ENCODE data around the gene TIAL1. TPM values are rescaled to one million over a fixed set of nuclear protein-coding genes. Genes with fewer than 3 reads are reported as not detected.

The TIAL1 gene
- total and polyA plus RNA-seq, 2 of the 13 experiments (the other 11 are each of a cell fraction or from before 2014, with no cell fraction given) = 31.5 to 148 TPM

DNA sequence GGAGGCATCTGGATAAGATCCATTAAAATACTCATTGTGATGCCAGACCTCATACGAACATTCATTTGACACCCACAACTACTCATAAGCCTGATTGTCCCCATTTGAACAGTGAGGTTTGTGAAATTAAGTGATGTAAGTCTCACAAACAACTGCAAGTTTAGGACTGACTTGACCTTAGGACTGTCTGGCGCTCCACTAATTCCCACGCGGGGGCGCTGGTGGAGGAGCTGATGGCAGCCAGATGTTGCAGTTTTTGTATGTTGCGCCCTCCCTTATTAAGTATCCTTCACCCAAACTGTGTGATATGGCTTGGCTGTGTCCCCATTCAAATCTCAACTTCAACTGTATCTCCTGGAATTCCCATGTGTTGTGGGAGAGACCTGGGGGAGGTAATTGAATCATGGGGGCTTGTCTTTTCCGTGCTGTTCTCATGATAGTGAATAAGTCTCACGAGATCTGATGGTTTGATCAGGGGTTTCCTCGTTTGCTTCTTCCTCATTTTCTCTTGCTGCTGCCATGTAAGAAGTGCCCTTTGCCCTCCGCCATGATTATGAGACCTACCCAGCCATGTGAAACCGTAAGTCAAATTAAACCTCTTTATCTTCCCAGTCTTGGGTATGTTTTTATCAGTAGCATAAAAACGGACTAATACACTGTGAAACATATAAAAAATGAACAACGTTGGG lies 20.3 kb upstream of the TIAL1 start:
- no TSS peak for BruUV-seq (replicated peaks)
- no peak overlapping the region; the same call in 1 of the 2 replicates for H3K9ac ChIP-seq (ENCODE audit: insufficient read depth, low read depth, low read length)
- no peaks in the 10 kb centered on the region for H3K36me3 ChIP-seq (replicated peaks in 1 of 2; ENCODE audit: control insufficient read depth in 1 of 2, insufficient read depth in 2 of 2, low read length in 2 of 2)
- no peaks in the 10 kb centered on the region for H3K9me3 ChIP-seq (ENCODE audit: low read length)
- no peak overlapping the region for H3K27ac ChIP-seq (ENCODE audit: extremely low read length, insufficient read depth, low read length)
- ChIA-PET POLR2A (interaction anchor here (0.9 to 1.2 kb wide), 4 partner anchors 20 to 70 kb away, joined by 3 to 4 read pairs (median 4); partner anchors contain the start of genes BAG3 and TIAL1), CTCF (ENCODE audit: low intra/inter-chr PET ratio, low total read pairs) (no interaction called here)
- H3K79me2 ChIP-seq (ENCODE audit: insufficient read depth, low read length) = no peaks in the 10 kb centered on the region
- no peak overlapping the region for H3K4me3 ChIP-seq (replicated peaks in 1 of 3; ENCODE audit: insufficient read depth in 1 of 3, low read depth in 2 of 3, low read length in 3 of 3)
- 49% methylated on average over 8 of the region's 13 CpGs for WGBS (ENCODE audit: low lambda C conversion rate)
- no peaks in the 10 kb centered on the region for H4K20me1 ChIP-seq (ENCODE audit: insufficient read depth, low read length)
- ATAC-seq (peak; percentile 79), DNase-seq (ENCODE audit: low spot score) (peak; percentile 50), FAIRE-seq (peak; percentile 76)
- peaks cover 0 to 3% of the 10 kb centered on the region in 2 experiments; a peak in 1 of 5 replicates for H3K27me3 ChIP-seq (ENCODE audit: control insufficient read depth in 1 of 2, insufficient read depth in 2 of 2, low read length in 2 of 2)
- H2AFZ ChIP-seq (ENCODE audit: low read length) = no peak overlapping the region
- peak overlapping the region; percentile 19; the same call in 1 of the 2 replicates for H3K4me2 ChIP-seq (ENCODE audit: low read depth, low read length)
- H3K4me1 ChIP-seq (ENCODE audit: insufficient read depth, low read length) = peaks cover 52% of the 10 kb centered on the region
- intact Hi-C loops (cut with micrococcal nuclease; ENCODE audit: unreplicated experiment) = loop anchor here (2.0 to 10.0 kb wide), 3 partner anchors 34 to 242 kb away; partner anchors contain the start of gene BAG3
- in situ Hi-C loops (cut with HindIII; ENCODE audit: extremely low pct_ligation_motif_present, low pct_unique_long_range_greater_than_20kb) = no loop called here
- no peak for TF ChIP-seq HMGA1 (CRISPR knock-in tag; conservative IDR thresholded peaks at IDR 0.05)
- TF ChIP-seq POLR2G (IDR thresholded peaks at IDR 0.05; ENCODE audit: low read depth, low read length) = peak; percentile 37; the same call in 1 of the 2 replicates
- TF ChIP-seq GATAD2A (CRISPR knock-in tag; IDR thresholded peaks at IDR 0.05) = 0 out of 2 replicates have a peak, but pooled peaks have one; percentile 32
- TF ChIP-seq SALL1 (CRISPR knock-in tag; IDR thresholded peaks at IDR 0.05) = peak; percentile 57
- TF ChIP-seq ZNF430 (CRISPR knock-in tag; IDR thresholded peaks at IDR 0.05) = no peak
- 0 out of 2 replicates have a peak, but pooled peaks have one; percentile 4 for TF ChIP-seq CEBPB (IDR thresholded peaks at IDR 0.05; ENCODE audit: borderline replicate concordance, low read depth, low read length)
- peak; percentile 59; the same call in 1 of the 2 replicates for TF ChIP-seq RAD21 (CRISPR knock-in tag; IDR thresholded peaks at IDR 0.05)
- TF ChIP-seq, protein P1, sequence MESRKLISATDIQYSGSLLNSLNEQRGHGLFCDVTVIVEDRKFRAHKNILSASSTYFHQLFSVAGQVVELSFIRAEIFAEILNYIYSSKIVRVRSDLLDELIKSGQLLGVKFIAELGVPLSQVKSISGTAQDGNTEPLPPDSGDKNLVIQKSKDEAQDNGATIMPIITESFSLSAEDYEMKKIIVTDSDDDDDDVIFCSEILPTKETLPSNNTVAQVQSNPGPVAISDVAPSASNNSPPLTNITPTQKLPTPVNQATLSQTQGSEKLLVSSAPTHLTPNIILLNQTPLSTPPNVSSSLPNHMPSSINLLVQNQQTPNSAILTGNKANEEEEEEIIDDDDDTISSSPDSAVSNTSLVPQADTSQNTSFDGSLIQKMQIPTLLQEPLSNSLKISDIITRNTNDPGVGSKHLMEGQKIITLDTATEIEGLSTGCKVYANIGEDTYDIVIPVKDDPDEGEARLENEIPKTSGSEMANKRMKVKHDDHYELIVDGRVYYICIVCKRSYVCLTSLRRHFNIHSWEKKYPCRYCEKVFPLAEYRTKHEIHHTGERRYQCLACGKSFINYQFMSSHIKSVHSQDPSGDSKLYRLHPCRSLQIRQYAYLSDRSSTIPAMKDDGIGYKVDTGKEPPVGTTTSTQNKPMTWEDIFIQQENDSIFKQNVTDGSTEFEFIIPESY (CRISPR knock-in tag; IDR thresholded peaks at IDR 0.05) = 0 out of 2 replicates have a peak, but pooled peaks have one; percentile 59
- TF ChIP-seq SAP130 (CRISPR knock-in tag; IDR thresholded peaks at IDR 0.05; ENCODE audit: low read depth) = 0 out of 2 replicates have a peak, but pooled peaks have one; percentile 13
- peak; percentile 51; the same call in 1 of the 2 replicates for TF ChIP-seq REPIN1 (CRISPR knock-in tag; IDR thresholded peaks at IDR 0.05; ENCODE audit: borderline replicate concordance, low read depth)
- peak; percentile 31; the same call in 1 of the 2 replicates for TF ChIP-seq NR2F6 (IDR thresholded peaks at IDR 0.05)
- peak; percentile 32; the same call in 1 of the 2 replicates for TF ChIP-seq NR2F6 (CRISPR knock-in tag; IDR thresholded peaks at IDR 0.05)
- TF ChIP-seq, protein P2, sequence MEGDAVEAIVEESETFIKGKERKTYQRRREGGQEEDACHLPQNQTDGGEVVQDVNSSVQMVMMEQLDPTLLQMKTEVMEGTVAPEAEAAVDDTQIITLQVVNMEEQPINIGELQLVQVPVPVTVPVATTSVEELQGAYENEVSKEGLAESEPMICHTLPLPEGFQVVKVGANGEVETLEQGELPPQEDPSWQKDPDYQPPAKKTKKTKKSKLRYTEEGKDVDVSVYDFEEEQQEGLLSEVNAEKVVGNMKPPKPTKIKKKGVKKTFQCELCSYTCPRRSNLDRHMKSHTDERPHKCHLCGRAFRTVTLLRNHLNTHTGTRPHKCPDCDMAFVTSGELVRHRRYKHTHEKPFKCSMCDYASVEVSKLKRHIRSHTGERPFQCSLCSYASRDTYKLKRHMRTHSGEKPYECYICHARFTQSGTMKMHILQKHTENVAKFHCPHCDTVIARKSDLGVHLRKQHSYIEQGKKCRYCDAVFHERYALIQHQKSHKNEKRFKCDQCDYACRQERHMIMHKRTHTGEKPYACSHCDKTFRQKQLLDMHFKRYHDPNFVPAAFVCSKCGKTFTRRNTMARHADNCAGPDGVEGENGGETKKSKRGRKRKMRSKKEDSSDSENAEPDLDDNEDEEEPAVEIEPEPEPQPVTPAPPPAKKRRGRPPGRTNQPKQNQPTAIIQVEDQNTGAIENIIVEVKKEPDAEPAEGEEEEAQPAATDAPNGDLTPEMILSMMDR (CRISPR knock-in tag; IDR thresholded peaks at IDR 0.05) = peak; percentile 79
- TF ChIP-seq PLRG1 (conservative IDR thresholded peaks at IDR 0.05) = no peak
- TF ChIP-seq, protein P3, sequence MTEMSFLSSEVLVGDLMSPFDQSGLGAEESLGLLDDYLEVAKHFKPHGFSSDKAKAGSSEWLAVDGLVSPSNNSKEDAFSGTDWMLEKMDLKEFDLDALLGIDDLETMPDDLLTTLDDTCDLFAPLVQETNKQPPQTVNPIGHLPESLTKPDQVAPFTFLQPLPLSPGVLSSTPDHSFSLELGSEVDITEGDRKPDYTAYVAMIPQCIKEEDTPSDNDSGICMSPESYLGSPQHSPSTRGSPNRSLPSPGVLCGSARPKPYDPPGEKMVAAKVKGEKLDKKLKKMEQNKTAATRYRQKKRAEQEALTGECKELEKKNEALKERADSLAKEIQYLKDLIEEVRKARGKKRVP (CRISPR knock-in tag; IDR thresholded peaks at IDR 0.05) = 0 out of 4 replicates have a peak, but pooled peaks of 1 of the 2 experiments have one; percentile 30
- peak; percentile 81 for TF ChIP-seq SMC3 (IDR thresholded peaks at IDR 0.05; ENCODE audit: low read length)
- TF ChIP-seq, protein P4, sequence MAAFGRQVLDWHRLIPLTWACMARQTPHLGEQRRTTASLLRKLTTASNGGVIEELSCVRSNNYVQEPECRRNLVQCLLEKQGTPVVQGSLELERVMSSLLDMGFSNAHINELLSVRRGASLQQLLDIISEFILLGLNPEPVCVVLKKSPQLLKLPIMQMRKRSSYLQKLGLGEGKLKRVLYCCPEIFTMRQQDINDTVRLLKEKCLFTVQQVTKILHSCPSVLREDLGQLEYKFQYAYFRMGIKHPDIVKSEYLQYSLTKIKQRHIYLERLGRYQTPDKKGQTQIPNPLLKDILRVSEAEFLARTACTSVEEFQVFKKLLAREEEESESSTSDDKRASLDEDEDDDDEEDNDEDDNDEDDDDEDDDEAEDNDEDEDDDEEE (CRISPR knock-in tag; IDR thresholded peaks at IDR 0.05) = 0 out of 2 replicates have a peak, but pooled peaks have one; percentile 30
- peak; percentile 53 for TF ChIP-seq XRCC5 (optimal IDR thresholded peaks at IDR 0.05; ENCODE audit: low read length)
- TF ChIP-seq TEAD3 (CRISPR knock-in tag; optimal IDR thresholded peaks at IDR 0.05; ENCODE audit: borderline replicate concordance) = peak; percentile 33
- TF ChIP-seq HNF4A (CRISPR knock-in tag; IDR thresholded peaks at IDR 0.05) = peak; percentile 71

All from HepG2 (cell line).